ENCODE results near the gene OBSCN.

GRCh38 chr1:228158151-228159007 lies 49.5 kb upstream of the OBSCN start:
- TF ChIP-seq CTCF (conservative IDR thresholded peaks at IDR 0.05; ENCODE audit: low read depth, low read length), result no peak
- no peak for TF ChIP-seq EZH2phosphoT487 (IDR thresholded peaks at IDR 0.05; ENCODE audit: borderline replicate concordance, low read length)
- no peak for TF ChIP-seq EZH2 (IDR thresholded peaks at IDR 0.05; ENCODE audit: low read length, unreplicated experiment)

Measured in PC-3 (cell line).